ENCODE measurements around the gene CNGA4.
"Not testable (repeated sequence)": the region's sequence is repeated elsewhere in the genome, so short reads cannot be mapped to it uniquely, and the experiment has no call there.

The CNGA4 gene

DNA sequence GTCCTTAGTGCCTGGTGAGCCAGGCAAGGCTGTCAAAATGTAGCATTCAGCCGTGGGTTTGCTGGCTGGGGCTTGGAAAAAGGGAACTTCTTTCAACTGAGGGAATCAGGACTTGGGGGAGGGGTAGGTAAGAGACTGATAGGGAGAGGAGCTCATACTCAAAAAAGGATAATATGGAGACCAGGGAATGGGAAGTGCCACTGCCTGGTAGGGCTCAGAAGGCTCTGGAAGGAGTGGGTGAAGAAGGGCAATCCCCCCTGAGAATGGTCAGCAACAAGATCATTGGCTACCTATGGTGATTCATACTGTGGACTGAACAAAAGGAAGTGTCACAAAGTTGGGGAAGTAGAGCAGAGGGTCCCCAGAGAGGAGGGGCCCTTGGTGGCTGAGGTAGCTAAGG, 1.9 kb downstream of the CNGA4 start:
- TF ChIP-seq CTCF (conservative IDR thresholded peaks at IDR 0.05; ENCODE audit: control insufficient read depth, insufficient read depth, low read depth, low read length): no peak
- no peak overlapping the region for H3K4me3 ChIP-seq (ENCODE audit: control insufficient read depth, low read depth, low read length)
- no peak for DNase-seq (ENCODE audit: low read depth)

DNA sequence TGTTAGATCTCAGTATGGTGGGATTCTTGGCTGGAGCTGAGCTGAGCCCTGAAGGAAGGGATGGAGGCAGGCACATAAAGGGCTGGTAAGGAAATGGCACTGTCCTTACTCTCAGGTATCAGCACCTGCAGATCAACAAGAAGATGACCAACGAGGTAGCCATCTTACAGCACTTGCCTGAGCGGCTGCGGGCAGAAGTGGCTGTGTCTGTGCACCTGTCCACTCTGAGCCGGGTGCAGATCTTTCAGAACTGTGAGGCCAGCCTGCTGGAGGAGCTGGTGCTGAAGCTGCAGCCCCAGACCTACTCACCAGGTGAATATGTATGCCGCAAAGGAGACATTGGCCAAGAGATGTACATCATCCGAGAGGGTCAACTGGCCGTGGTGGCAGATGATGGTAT, 2.4 kb downstream of the CNGA4 start:
- DNase-seq (ENCODE audit: low read depth): no peak
- H3K4me3 ChIP-seq (ENCODE audit: control insufficient read depth, low read depth, low read length): no peak overlapping the region
- no peak for TF ChIP-seq CTCF (conservative IDR thresholded peaks at IDR 0.05; ENCODE audit: control insufficient read depth, insufficient read depth, low read depth, low read length)

- H3K4me3 ChIP-seq (ENCODE audit: control insufficient read depth, low read depth, low read length): no peak overlapping the region
- no peak for TF ChIP-seq CTCF (conservative IDR thresholded peaks at IDR 0.05; ENCODE audit: control insufficient read depth, insufficient read depth, low read depth, low read length)
- DNase-seq (ENCODE audit: low read depth): no peak
Observed at GRCh38 chr11:6245536-6245935, 6.6 kb downstream of the CNGA4 start.

DNA sequence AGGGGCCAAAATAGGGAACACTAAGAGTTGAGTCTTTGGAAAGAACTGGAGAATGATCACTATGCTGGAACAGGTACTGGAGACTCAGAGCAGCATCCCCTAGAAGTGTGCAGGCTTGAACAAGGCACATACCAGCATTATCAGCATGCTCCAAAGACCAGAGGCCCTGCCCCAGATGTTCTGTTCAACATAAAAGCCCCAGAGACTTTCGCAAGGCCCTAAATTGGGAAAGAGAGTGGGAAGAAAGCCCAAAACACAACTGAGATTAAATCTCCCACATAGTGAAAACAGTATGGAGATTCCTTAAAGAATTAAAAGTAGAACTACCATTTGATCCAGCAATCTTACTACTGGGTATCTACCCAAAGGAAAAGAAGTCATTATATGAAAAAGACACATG, 9.4 kb downstream of the CNGA4 start:
- no peak for TF ChIP-seq CTCF (conservative IDR thresholded peaks at IDR 0.05; ENCODE audit: control insufficient read depth, insufficient read depth, low read depth, low read length)
- no peak overlapping the region for H3K4me3 ChIP-seq (ENCODE audit: control insufficient read depth, low read depth, low read length)
- DNase-seq (ENCODE audit: low read depth): peak; percentile 72

- DNase-seq (ENCODE audit: low read depth); H3K4me3 ChIP-seq (ENCODE audit: control insufficient read depth, low read depth, low read length): not testable (repeated sequence)
Observed at GRCh38 chr11:6248897-6249296, 10.0 kb downstream of the CNGA4 start.

DNA sequence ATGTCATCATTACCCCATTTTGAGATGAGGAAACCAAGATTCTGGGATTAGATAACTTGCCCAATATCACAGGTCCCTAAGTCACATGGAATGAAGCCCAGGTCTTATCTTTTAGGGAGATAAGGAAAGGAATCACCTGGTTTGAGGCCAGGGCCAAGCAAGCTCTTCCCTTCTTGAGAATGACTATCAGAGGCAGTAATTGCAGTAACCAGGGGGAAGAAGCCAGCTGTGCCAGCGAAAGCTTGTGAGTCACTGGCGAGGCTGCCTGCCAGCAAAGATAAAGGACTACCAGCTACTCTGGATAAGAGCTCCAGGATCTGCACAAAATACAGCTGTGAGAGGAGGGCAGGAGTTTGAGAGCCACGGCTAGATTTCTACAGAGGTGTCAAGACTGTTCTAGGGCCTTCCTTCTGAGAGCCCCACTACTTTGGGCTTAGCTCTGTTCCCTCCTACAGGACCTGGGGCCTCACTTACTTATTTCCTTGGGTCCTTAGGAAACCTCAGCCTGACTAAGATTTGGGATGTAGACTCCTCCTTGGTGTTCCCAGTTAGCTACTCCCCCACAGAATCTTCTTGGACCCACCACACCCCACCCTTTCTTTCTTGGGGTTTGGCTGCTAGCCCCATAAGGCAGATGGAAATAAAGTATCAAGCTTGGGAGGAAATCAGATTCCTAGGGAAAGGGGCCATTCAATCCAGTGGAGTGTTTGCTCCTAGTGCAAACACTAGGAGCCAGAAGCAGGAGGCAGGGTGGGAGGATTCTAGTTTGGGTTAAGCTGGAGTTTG, 11.1 kb downstream of the CNGA4 start:
- no peak overlapping the region for H3K4me3 ChIP-seq (ENCODE audit: control insufficient read depth, low read depth, low read length)
- TF ChIP-seq CTCF (conservative IDR thresholded peaks at IDR 0.05; ENCODE audit: control insufficient read depth, insufficient read depth, low read depth, low read length): no peak
- DNase-seq (ENCODE audit: low read depth): peak; percentile 85

DNA sequence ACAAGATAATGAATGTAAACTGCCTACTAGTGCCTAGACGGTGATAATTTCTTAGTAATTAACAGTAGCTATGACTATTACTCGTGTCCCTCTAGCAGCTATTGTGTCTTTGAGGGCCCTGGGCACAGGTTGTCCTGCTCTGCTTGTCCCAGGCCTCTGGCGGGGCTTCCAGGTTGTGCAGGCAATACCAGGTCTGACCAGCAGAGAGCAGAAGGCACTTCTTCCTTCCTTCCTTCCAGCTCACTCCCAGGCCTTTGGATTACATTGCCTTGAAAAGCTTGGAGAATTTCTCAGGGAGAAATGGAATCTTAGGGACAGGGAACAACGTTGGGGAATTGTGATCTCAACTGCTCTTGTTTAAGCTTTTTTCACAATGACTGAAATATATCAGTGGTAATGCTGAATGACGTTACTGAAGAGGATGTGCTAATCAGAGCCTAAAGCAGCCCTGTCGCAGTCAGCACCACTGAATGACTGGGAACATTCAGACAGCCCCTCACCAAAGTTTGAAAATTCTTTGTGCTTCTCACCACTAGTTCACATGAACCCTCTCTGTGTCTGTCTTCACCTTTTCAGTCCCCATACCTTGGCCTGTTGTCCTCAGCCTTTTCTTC, 12.3 kb downstream of the CNGA4 start:
- peak; percentile 68 for DNase-seq (ENCODE audit: low read depth)
- H3K4me3 ChIP-seq (ENCODE audit: control insufficient read depth, low read depth, low read length): no peak overlapping the region
- TF ChIP-seq CTCF (conservative IDR thresholded peaks at IDR 0.05; ENCODE audit: control insufficient read depth, insufficient read depth, low read depth, low read length): peak; percentile 96

All from fibroblast of mammary gland (primary cell).